Activated naive CD8-positive, alpha-beta T cell treated with anti-CD3 and anti-CD28 coated beads for 36 hours (primary cell): ENCODE measurements around the gene TENT5C. TPM values are rescaled to one million over a fixed set of nuclear protein-coding genes. Genes with fewer than 3 reads are reported as not detected.
A peak's percentile ranks its signal among the peaks of the same experiment; 100 is the strongest.

Source experiments
- DNase-seq: peaks from one replicate; pipeline ENCODE4 v3.0.0; 2021
- H3K27ac Mint-ChIP-seq: one replicate; pipeline ENCODE4 v1.8.0; 2022; ENCODE audit warnings: mild to moderate bottlenecking, moderate library complexity, mixed read lengths
- H3K27me3 Mint-ChIP-seq: one replicate; pipeline ENCODE4 v1.8.0; 2022; ENCODE audit warnings: mild to moderate bottlenecking, mixed read lengths
- H3K36me3 Mint-ChIP-seq: one replicate; pipeline ENCODE4 v1.8.0; 2021; ENCODE audit warnings: mild to moderate bottlenecking, mixed read lengths
- H3K4me1 Mint-ChIP-seq: one replicate; pipeline ENCODE4 v1.8.0; 2021; ENCODE audit warnings: mixed read lengths
- H3K4me3 Mint-ChIP-seq: one replicate; pipeline ENCODE4 v1.8.0; 2022; ENCODE audit warnings: mild to moderate bottlenecking, moderate library complexity, mixed read lengths
- H3K9me3 Mint-ChIP-seq: one replicate; pipeline ENCODE4 v1.8.0; 2022; ENCODE audit warnings: mixed read lengths
- total RNA-seq, 2 experiments: library from RNA; stranded (reverse); gene quantifications; one replicate each; pipeline ENCODE4 v1.2.3, GENCODE V29; 2021

Gene TENT5C
- total RNA-seq, 2 experiments from 2014 or later, result 4.2 TPM

DNA sequence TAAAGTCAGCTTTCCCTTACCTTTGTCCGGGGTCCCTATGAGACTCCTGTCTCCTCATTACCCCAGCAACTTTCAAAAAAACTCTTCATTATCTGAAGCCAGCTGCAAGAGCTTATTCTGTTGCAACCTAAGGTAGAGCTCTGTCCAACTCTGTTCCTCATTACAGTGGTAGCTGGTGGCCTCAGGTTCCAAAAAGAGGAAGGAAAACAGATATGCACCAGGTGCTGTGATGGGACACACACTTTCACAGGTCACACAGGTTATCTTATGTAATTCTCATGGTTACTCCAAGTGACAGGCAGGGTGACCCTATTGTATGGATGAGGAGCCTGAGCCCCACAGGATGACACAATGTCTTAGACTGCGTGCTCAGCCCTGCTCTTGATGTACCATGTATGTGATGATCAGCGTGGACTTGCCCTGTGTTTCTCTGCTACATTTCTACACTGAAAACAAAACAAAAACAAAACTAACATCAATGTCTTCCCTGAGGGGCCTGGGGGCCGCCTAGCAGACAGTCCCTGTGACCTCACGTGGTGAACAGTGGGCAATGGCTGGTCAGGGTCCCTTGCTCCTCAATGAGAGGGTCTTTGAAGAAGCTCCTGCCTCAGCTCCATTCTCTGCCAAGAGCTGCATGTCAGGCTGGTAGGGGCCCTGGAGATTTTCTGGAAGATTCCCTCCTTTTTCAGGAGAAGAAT lies 9.7 kb upstream of the TENT5C start:
- Mint-ChIP-seq H3K27me3 (peaks cover 5% of the 10 kb centered on the region), H3K4me3 (no peak overlapping the region), H3K9me3 (no peaks in the 10 kb centered on the region), H3K36me3 (no peaks in the 10 kb centered on the region), H3K4me1 (no peaks in the 10 kb centered on the region), H3K27ac (no peak overlapping the region)
- DNase-seq, result no peak

GRCh38 chr1:117598489-117598888 lies 7.4 kb upstream of the TENT5C start:
- Mint-ChIP-seq H3K36me3 (no peaks in the 10 kb centered on the region), H3K27ac (no peak overlapping the region), H3K9me3 (no peaks in the 10 kb centered on the region), H3K4me1 (peaks cover 6% of the 10 kb centered on the region), H3K4me3 (no peak overlapping the region), H3K27me3 (peaks cover 8% of the 10 kb centered on the region)
- no peak for DNase-seq

GRCh38 chr1:117599286-117600221 lies 6.3 kb upstream of the TENT5C start:
- H3K36me3 Mint-ChIP-seq, result no peaks in the 10 kb centered on the region
- H3K4me1 Mint-ChIP-seq, result peaks cover 9% of the 10 kb centered on the region
- no peak for DNase-seq
- no peaks in the 10 kb centered on the region for H3K9me3 Mint-ChIP-seq
- no peak overlapping the region for H3K27ac Mint-ChIP-seq
- no peak overlapping the region for H3K4me3 Mint-ChIP-seq
- peaks cover 8% of the 10 kb centered on the region for H3K27me3 Mint-ChIP-seq

GRCh38 chr1:117600325-117600943 lies 5.4 kb upstream of the TENT5C start:
- Mint-ChIP-seq H3K4me3 (no peak overlapping the region), H3K36me3 (no peaks in the 10 kb centered on the region), H3K27ac (no peak overlapping the region), H3K27me3 (peaks cover 8% of the 10 kb centered on the region), H3K9me3 (no peaks in the 10 kb centered on the region), H3K4me1 (peaks cover 15% of the 10 kb centered on the region)
- DNase-seq, result no peak

DNA sequence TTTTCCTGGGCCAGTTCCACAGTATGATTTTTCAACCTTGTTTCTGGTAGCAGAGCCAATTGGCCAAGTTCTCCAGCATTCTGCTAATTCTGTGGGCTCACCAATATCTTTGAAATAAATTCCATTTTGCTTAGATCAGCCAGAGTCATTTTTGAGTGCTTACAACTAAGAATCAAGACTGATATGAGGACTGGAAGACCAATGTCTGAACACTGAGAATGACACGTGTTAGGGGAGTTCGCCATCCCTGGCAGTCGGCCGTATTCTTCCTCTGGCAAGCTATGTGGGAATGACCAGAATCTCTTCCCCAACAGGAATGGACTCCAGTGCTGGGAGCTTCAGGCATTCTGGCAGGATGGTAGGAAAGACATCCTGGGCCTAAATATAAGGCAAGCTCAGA lies 4.9 kb upstream of the TENT5C start:
- Mint-ChIP-seq H3K27me3 (peaks cover 8% of the 10 kb centered on the region), H3K4me1 (peaks cover 15% of the 10 kb centered on the region), H3K27ac (no peak overlapping the region)

GRCh38 chr1:117602862-117603261 lies 3.0 kb upstream of the TENT5C start:
- Mint-ChIP-seq H3K27ac (no peak overlapping the region), H3K36me3 (no peaks in the 10 kb centered on the region), H3K4me1 (peaks cover 26% of the 10 kb centered on the region), H3K4me3 (no peak overlapping the region), H3K27me3 (peaks cover 8% of the 10 kb centered on the region), H3K9me3 (no peaks in the 10 kb centered on the region)
- DNase-seq, result no peak

More for the DNA sequence above, 4.9 kb upstream of the TENT5C start:
- Mint-ChIP-seq H3K36me3 (no peaks in the 10 kb centered on the region), H3K4me3 (no peak overlapping the region), H3K9me3 (no peaks in the 10 kb centered on the region)
- DNase-seq, result no peak

- Mint-ChIP-seq H3K27me3 (peaks cover 27% of the 10 kb centered on the region), H3K9me3 (no peaks in the 10 kb centered on the region), H3K4me1 (peaks cover 37% of the 10 kb centered on the region), H3K4me3 (peak overlapping the region; percentile 89), H3K36me3 (no peaks in the 10 kb centered on the region), H3K27ac (peak overlapping the region; percentile 92)
- no peak for DNase-seq
Observed at GRCh38 chr1:117605164-117605773, 579 bp upstream of the TENT5C start.

- H3K9me3 Mint-ChIP-seq, result no peaks in the 10 kb centered on the region
- peak overlapping the region; percentile 59 for H3K27ac Mint-ChIP-seq
- peaks cover 23% of the 10 kb centered on the region for H3K27me3 Mint-ChIP-seq
- H3K4me3 Mint-ChIP-seq, result peak overlapping the region; percentile 86
- no peaks in the 10 kb centered on the region for H3K36me3 Mint-ChIP-seq
- DNase-seq, result peak; percentile 64
- H3K4me1 Mint-ChIP-seq, result peaks cover 37% of the 10 kb centered on the region
Observed at GRCh38 chr1:117606649-117607430, 992 bp downstream of the TENT5C start.

GRCh38 chr1:117607471-117607870 lies 1.6 kb downstream of the TENT5C start:
- DNase-seq, result peak; percentile 35
- H3K9me3 Mint-ChIP-seq, result no peaks in the 10 kb centered on the region
- H3K4me1 Mint-ChIP-seq, result peaks cover 37% of the 10 kb centered on the region
- H3K36me3 Mint-ChIP-seq, result no peaks in the 10 kb centered on the region
- peak overlapping the region; percentile 86 for H3K4me3 Mint-ChIP-seq
- H3K27ac Mint-ChIP-seq, result no peak overlapping the region
- peaks cover 21% of the 10 kb centered on the region for H3K27me3 Mint-ChIP-seq

DNA sequence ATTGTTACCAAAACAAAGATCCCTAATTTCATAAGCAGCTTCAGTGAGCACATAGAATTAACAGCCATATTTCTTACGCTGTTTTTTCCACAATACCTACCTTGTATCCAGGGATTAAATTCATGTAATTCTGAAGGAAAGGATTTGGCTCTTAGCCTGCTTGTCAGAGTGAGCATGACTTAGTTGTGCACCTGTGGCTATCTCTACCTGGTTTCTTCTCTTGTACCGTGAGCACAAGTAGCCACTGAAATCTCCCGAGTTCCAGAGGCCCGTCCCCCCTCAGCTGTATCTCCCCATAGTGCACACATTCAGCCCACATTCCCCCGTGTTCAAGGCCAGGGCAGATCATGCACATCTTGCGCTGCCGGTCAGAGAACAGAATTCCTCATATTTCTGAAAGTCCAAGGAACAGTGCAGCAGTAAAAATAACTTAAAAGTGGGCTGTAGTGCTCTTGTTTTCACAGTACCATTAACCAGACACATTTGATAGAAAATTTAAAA lies 2.3 kb downstream of the TENT5C start:
- H3K4me3 Mint-ChIP-seq, result peak overlapping the region; percentile 35
- H3K36me3 Mint-ChIP-seq, result no peaks in the 10 kb centered on the region
- no peak for DNase-seq
- H3K9me3 Mint-ChIP-seq, result no peaks in the 10 kb centered on the region
- no peak overlapping the region for H3K27ac Mint-ChIP-seq
- peaks cover 39% of the 10 kb centered on the region for H3K4me1 Mint-ChIP-seq
- peaks cover 21% of the 10 kb centered on the region for H3K27me3 Mint-ChIP-seq

- Mint-ChIP-seq H3K27ac (no peak overlapping the region), H3K36me3 (no peaks in the 10 kb centered on the region), H3K4me3 (no peak overlapping the region), H3K27me3 (peaks cover 27% of the 10 kb centered on the region), H3K4me1 (peaks cover 34% of the 10 kb centered on the region), H3K9me3 (no peaks in the 10 kb centered on the region)
- no peak for DNase-seq
Observed at GRCh38 chr1:117608758-117609157, 2.9 kb downstream of the TENT5C start.

DNA sequence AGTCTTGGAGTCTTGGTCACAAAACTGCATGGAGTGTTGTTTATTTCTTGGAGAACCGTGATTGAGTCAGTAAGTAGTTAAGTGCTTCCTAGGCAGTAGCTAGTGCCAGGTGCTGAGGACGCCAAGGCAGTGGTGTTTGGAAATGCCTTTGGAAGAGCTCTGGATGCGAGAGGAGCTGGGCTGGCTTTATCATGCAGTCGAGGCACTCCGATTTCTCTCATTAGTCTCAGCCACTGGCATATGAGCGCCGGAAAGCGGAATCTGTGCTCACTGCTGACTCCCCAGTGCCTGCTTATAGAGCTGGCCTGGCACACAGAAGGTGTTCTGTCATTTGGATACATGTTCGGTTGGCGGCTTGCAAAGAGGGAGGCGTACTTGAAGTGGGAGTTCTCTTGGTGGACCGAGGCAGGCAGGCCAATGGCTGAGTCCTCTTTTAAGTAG lies 3.6 kb downstream of the TENT5C start:
- no peaks in the 10 kb centered on the region for H3K36me3 Mint-ChIP-seq
- no peak for DNase-seq
- H3K27ac Mint-ChIP-seq, result no peak overlapping the region
- no peak overlapping the region for H3K4me3 Mint-ChIP-seq
- H3K27me3 Mint-ChIP-seq, result peaks cover 34% of the 10 kb centered on the region
- no peaks in the 10 kb centered on the region for H3K9me3 Mint-ChIP-seq
- peaks cover 34% of the 10 kb centered on the region for H3K4me1 Mint-ChIP-seq

GRCh38 chr1:117610036-117610435 lies 4.2 kb downstream of the TENT5C start:
- Mint-ChIP-seq H3K27me3 (peaks cover 40% of the 10 kb centered on the region), H3K9me3 (no peaks in the 10 kb centered on the region), H3K4me1 (peaks cover 29% of the 10 kb centered on the region), H3K27ac (no peak overlapping the region), H3K4me3 (no peak overlapping the region), H3K36me3 (no peaks in the 10 kb centered on the region)
- DNase-seq, result no peak

- H3K27ac Mint-ChIP-seq, result no peak overlapping the region
- H3K36me3 Mint-ChIP-seq, result no peaks in the 10 kb centered on the region
- H3K4me1 Mint-ChIP-seq, result peaks cover 39% of the 10 kb centered on the region
- no peak overlapping the region for H3K4me3 Mint-ChIP-seq
- H3K27me3 Mint-ChIP-seq, result peaks cover 43% of the 10 kb centered on the region
- no peak for DNase-seq
- no peaks in the 10 kb centered on the region for H3K9me3 Mint-ChIP-seq
Observed at GRCh38 chr1:117611121-117611601, 5.3 kb downstream of the TENT5C start.
